HG03039 (cell line): ENCODE measurements around the gene RAP1GDS1.

Source experiments
- ATAC-seq: cut with Tn5 transposase; IDR thresholded peaks from one replicate; pipeline ENCODE4 v1.9.1; 2021; ENCODE audit warnings: mild to moderate bottlenecking, moderate library complexity; ENCODE audit not compliant: unreplicated experiment

RAP1GDS1 gene, protein sequence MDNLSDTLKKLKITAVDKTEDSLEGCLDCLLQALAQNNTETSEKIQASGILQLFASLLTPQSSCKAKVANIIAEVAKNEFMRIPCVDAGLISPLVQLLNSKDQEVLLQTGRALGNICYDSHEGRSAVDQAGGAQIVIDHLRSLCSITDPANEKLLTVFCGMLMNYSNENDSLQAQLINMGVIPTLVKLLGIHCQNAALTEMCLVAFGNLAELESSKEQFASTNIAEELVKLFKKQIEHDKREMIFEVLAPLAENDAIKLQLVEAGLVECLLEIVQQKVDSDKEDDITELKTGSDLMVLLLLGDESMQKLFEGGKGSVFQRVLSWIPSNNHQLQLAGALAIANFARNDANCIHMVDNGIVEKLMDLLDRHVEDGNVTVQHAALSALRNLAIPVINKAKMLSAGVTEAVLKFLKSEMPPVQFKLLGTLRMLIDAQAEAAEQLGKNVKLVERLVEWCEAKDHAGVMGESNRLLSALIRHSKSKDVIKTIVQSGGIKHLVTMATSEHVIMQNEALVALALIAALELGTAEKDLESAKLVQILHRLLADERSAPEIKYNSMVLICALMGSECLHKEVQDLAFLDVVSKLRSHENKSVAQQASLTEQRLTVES

DNA sequence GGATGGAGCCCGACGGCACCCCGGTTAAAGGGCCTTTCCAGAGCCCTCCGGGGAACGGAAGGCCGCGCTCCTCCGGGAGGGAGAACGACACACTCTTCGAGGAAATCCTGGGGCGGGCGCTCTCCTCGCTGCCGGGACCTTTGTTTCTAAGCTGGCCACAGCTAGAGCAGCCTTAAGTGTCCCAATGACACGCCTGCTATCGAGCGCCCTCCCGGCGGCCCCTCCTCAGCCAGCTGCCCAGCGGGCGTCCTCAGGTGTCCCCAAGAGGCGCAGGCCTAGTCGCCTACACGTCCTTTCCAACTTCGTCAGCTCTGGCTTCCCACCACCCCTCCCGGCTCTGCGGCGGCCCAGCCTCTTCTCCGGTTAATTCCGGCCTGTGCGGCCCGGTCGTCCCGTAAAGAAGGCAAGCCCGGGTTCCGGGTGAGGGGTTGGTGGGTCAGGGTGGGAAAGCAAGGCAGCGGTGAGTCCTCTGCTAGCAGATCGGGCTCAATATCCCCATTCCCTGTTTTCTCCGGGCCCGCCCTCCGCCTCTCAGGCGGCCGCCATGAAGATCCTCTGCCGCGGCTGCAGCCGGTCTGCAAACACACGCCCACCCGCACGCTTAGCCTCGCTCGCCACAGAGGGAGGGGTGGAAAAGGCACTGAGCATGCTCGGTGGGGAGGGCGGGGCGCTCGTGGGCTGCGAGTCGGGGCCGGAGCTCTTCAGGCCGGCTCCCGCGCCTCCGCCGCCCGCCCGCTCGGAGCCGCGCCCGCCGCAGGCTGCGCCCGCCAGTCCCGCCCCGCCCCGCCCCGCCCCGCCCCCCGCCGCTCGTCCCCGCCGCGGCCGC, at the start of gene RAP1GDS1:
Gene RAP1GDS1 (plus strand): TSS at position 806 of the 826 bp plus-strand sequence. CDS start 182 bp downstream, outside the sequence.
- peak; percentile 83 for ATAC-seq

DNA sequence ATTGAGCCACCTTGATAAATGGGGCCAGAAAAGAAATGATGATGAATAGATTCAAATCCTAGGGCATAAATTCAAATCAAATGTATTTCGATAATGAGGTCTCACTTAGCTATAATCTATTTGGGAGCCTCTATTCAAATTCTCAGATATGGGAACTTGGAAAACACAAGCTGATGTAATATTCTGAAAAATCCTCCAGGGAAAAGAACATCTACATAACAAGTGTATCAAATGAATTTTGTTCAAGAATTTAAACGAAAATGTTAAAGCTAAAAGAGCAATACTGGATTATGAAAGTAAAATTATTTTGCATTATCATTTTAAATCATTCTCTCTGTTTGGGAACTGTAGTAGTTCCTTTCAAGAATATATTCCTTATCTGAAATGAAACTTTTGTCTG, 38.9 kb upstream of the RAP1GDS1 start:
- ATAC-seq = no peak

DNA sequence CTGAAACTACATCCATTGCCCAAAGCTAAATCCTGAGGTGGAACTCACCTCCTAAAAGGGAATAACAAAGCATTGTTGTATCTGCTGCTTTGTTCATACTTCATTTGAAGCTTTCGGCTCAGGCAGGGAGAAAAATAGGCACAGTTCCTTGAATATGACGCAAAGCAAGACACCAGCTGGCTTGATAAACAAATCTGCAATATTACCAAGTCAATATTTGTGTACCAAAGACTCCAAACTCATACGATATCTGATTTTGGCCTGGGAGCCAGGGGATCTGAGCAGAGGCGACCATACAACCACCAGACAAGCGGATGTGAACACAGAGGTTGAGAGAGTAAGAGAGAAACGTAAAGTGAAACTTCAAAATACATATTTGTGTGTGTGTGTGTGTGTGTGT, 34.8 kb upstream of the RAP1GDS1 start:
- ATAC-seq = no peak

DNA sequence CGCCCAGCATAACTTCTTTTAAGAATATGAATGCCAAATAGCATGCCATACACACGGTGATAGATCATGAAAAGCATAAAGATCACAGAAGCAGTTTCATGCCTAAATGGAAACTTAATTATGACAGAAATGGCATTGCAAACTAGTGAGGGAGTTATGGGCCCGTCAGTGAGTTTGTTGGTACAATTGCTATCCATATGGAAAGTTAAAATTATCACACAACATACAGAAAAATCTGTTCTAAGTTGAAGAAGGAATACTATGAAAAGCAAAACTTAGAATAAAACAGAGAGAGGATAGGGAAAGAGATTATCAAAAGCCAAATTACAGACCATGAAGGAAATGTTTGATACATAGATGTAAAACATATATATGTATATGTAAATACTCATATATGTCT, 30.2 kb upstream of the RAP1GDS1 start:
- ATAC-seq = no peak

DNA sequence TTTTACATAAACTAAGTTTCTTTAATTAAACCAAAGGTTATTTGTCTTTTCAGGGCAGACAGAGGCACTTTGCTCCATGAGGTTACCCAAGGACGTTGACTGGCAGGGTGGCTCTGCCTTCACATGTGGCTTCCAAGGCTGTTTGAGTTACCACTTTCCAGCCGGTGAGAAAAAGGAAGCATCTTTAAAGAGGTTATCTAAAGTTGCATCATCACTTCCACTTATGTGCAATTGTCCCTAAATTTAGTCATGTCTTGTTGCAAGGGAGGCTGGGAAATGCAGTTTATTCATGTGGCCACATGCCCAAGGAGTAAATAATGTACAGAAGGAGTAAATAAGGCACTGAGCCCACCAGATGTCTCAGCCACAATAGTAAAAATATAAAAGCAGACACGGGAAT, 29.0 kb upstream of the RAP1GDS1 start:
- no peak for ATAC-seq

DNA sequence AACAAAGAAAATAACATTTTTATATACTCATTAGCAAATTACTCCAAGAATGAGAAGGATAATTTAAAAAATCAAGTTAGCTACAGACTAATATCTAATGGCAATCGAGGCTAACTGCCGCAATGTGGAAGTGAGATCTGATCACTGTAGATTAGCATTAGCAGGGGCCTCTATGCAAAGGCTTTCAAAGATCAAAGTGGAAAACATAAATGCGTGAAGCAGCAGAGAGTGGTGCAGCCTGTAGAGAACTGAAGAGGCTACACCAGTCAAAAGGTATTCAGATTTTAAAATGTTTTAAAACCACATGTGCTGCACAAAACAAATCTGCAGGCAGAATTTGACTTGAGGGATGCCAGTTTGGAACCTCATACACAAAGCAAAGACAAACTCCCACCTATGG, 24.0 kb upstream of the RAP1GDS1 start:
- ATAC-seq = no peak

DNA sequence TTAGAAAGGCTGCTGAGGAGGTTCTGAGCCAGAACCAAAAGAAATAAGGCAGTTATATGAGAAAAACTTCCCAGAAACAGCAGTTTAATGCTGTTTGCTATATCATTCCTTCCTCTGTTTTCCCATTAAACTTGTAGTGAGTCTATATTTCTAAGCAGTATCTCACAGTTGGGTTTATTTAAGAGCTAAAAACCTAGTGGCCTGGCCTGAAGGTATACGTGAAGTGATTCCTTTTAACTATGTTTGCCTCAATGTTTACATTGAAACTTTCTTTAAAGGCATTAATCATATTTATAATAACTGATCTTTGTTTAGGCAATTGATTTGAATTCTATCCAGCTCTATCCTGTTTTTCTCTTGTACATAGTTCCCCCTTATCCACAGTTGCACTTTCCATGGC, 19.1 kb upstream of the RAP1GDS1 start:
- no peak for ATAC-seq

DNA sequence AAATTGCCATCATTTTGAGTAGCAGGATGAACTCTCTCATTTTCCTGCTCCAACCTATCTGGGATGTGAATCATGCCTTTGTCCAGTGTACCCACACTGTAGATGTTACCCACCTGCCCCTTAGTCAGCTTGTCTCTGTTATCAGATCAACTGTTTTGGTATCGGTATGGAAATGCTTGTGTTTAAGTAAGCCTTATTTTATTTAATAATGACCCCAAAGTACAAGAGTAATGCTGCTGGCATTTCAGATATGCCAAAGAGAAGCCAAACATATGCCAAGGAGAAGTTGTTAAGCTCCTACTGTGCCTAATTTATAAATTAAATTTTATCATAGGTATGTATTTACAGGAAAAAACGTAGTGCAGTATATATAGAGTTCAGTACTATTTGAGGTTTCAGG, 18.6 kb upstream of the RAP1GDS1 start:
- ATAC-seq = no peak

DNA sequence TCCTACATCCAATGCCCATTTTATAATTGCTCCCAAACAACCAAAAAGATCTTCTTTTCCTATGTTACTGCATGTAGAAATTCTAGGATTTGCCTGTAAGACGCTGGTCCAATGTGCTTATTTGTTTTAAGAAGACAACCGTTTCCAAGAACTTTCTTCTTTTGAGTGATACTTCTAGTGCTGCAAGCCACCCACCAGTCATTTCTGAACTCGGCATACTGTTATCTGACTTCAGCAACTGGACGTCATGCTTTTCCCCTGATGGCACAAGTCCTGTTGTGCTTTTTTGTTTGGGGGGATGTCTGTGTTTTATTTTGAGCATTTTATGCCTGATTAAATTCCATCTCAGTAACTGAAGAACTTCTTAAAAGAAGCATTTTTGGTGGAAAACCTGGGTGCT, 16.0 kb upstream of the RAP1GDS1 start:
- no peak for ATAC-seq

DNA sequence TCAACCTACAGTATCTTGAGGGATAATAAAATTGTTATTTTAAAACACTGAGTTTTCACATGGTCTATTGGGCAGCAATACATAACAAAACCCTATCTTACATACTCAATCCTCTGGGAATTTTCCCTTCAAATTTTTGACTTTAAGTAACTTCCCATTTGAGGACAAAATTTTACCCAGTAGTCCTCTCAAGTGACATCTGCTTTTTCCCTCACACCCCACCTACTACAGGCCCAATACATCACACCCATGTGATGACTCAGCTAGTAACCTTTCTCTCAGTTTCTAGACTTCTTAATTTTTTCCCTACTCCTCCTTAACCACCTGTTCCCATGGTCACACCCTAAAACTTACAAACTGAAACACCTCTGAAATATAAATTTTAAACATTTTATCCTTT, 12.2 kb upstream of the RAP1GDS1 start:
- no peak for ATAC-seq

DNA sequence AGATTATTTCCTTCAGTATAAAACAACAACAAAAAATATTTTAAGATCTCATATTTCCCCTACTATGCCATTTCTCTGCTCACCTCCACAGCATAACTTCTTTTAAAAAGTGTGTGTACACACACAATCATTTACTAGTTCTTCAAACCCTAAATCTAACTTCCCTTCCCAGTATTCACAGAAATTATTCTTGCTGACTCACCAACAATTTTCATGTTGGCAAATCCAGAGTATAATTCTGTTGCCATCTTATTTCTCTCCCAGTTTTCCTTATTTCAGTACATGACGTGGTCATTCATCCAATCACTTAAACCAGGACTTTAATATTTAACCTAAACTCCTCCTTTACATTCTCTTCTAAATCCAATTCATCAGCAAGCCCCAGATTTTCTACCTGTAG, 11.4 kb upstream of the RAP1GDS1 start:
- ATAC-seq = no peak

DNA sequence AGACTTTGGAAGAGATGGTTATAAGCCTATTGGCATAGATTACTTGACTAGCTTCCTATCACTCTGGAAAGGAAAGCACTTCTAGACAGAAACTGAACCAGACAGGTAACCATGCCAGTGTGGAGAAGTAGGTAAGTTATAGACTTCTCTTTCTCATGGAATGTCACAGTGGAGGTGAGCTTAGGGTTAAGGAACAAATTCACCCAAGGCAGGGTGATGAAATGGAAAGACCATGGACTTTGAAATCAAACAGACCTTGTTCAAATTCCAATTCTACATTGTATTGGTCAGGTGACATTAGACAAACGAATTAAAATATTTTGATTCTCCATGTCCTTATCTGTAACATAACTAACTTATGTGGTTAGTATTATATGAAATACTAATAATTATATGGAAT, 7.7 kb upstream of the RAP1GDS1 start:
- no peak for ATAC-seq

DNA sequence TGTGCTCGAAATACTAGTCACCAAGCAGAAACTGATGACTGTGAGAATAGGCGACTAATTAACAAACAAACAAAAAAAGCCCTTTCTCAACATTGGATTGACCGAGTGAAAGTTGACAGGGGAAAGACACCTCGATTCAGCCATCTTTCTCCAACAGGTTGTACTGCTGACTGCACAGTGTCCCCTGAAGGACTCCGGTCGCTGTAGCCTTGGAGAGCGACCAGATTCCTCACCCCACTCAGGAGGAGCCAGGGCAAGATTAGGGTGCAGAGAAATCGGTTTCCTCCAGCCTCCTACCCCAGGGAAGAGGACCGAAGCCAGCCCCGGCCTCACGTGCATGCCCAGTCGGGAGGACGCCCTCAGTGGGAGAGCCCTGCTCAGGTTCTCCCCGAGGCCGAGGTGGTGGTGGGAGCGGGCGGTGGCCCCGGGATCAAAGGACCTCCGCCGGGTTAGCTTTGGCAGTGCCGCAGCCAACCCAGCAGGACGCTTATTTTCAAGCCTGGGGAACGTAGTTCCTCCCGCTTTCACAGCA, 1.1 kb upstream of the RAP1GDS1 start:
- peak; percentile 16 for ATAC-seq

DNA sequence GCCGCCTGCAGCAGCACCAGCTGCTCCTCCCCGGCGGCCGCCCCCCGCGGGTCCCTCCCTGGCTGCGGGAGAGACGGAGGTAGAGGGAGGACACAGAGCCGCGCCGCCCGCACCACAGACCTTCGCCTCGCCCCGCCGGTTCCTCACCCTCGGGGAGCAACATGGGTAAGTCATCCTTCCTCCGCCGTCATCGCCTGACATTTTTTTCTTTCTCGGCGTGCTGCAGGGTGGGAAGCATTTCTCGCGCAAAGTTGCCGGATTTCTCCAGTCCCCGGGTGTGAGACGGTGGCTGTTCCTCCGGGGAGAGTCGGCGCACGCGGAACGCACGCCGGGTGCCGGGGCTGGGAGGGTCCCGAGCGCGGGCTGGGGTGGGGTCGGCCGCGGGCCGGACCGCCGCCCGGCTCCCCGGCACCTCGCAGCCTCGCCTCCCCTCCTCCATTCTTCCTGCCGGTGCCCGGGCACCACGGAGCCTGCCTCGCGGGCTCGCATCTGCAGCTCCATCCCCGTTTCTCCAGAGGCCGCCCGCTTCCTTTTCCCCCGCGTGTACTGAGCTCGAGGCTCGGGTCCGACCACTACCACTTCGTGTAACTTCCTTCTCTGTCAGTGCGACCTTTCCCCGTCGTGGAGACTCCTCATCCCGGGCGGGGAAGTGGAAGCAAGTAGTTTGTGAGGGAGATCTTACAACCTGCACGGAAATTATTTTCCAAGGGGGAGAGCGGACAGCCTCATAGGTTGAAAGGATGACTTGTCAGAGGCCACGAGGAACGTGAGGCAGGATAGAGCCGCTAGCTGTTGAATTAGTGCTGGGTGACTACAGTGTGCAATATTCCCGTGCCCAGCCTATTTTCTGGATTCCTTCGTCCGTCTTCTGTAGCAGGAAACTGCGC, 464 bp downstream of the RAP1GDS1 start:
- ATAC-seq = peak; percentile 14

DNA sequence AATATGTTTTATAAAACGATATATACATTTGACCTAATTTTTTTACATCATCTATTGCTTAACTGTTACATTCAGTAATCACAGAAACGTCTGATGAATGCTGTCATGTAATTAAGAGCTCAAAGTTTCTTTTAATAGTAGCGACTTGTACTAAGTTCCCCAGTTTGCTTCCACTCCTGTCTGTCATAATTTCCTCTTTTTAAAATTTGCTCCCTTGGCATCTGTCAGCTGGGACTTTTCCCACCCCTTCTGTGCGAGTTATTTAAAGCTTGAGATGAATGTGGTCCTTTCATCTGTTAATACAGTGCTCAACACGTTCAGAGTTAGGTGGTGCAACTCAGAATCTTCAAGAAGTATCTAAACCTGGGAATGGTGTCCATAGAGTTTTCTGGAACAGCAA, 1.2 kb downstream of the RAP1GDS1 start:
- no peak for ATAC-seq

DNA sequence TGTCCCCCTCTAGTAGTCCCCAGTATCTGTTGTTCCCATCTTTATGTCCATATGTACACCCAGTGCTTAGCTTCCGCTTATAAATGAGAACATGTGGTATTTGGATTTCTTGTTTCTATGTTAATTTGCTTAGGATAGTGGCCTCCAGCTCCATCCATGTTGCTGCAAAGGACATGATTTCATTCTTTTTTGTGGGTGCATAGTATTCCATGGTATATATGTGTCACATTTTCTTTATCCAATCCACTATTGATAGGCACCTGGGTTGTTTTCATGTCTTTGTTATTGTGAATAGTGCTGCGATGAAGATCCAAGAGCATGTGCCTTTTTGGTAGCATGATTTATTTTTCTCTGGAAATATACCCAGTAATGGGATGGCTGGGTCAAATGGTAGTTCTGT, 6.3 kb downstream of the RAP1GDS1 start:
- no peak for ATAC-seq

DNA sequence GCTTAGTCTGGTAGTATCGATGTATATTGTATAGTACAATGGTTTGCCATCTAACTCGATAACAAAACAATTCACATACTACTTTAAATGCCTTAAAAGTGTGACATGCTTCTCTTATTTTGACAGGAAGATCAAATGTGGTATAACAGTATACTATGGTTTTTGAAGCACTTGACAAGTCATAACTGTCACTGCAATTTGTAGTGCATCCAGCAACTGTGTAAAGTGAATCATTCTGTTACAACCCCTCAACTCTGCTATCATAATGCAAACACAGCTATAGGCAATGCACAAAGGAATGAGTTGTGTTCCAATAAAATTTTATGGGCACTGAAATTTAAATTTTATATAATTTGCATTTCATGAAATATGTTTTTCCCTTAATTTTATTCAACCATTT, 14.0 kb downstream of the RAP1GDS1 start:
- ATAC-seq = no peak

DNA sequence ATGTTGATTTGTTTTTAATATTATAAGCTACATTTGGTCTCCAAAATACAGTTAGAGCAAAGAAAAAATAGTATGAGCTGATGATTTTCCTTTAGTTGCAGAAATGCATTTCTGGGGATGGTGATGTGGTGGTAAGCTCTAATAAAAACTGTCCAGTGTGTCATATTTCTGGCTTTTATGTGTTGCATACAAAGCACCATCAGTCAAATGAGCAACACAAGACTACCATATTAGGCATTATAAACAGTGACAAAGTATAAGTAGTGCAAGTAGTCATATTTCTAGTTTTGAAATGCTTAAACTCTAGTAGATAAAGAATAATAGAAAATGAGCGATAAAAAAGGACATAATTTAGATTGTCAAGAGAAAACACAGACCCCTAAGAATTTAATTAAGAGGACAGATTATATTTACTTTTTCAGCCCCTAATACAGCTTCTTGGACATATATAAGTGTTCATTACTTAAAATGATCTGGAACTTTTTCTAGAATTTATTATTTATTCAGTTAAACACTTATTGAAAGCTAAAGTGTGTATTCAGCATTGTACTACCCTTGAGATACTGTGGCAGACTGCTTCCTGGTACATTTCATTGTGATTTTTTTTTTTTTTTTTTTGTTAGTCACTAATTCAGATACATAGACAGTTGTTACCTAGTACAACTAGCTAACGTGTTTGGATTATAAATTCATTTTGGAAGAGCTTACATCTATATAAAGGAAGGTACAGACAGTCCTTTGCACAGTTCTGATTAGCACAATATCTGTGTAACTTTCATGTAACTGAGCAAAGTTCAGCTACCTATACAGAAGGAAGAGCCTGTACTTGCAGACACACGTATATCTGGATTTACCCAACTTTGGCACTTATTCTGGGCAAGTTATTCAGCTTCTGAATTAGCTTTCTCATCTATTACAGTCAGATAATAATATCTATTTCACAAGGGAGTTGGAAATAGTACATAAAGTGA, 22.3 kb downstream of the RAP1GDS1 start:
- no peak for ATAC-seq

DNA sequence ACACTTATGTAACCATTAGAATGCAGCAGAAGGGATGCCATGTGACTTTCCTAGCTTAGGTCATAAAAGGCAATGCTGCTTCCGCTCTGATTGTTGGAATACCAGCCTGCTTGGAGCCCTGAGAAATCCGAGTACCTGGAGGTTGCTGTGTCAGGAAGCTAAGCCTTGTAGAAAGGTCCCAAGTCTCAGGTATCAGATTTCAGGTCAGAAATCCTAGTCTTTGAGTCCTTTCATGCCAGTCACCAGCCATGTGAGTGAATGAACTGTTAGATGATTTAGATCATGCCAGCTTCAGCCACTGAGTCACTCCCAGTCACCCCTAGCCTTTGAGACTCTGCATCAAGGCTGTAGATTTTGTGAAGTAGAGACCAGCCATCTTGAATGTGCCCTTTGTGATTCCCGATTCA, 23.5 kb downstream of the RAP1GDS1 start:
- ATAC-seq = no peak
